TTC549 (cell line): ENCODE data around the gene CTBP2.

Experiments used
- FAIRE-seq: peaks from 2 replicates; lab custom pipeline; 2012; peaks lifted over from hg19 to GRCh38; lab: Jason Lieb, UNC

Gene CTBP2

DNA sequence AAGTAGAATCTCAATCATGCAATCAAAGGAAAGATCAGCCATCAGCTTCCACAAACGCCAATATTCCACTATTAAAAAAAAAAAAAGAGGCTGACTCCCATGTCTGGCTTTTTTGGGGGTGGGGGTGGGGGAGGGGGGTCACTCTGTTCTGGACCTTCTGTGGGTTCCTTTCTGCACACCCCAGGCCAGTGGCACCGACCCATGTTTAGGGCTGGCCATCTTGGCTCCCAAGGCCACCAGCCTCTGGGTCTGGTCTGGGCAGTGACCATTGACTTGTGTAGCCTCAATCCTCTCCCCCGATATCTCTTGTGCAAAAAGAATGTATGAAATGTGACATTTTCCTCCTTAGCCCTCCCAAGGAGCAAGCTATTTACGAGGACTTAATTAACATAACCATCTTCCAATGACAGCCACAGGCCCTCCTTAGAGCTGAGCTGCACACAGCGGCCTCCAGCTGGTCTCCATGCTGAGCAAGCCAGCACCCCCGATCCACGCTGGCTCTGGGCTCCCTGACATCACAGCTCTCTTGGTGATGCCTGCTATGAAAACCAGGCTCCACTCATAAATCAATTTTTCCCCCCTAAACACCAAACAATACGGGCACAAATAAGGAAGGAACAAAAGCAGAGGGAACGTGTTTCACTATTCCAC, 118.4 kb downstream of the CTBP2 start:
- FAIRE-seq: no peak

GRCh38 chr10:125039354-125039769, 121.0 kb downstream of the CTBP2 start:
- no peak for FAIRE-seq

GRCh38 chr10:125038637-125039036, 121.7 kb downstream of the CTBP2 start:
- no peak for FAIRE-seq

DNA sequence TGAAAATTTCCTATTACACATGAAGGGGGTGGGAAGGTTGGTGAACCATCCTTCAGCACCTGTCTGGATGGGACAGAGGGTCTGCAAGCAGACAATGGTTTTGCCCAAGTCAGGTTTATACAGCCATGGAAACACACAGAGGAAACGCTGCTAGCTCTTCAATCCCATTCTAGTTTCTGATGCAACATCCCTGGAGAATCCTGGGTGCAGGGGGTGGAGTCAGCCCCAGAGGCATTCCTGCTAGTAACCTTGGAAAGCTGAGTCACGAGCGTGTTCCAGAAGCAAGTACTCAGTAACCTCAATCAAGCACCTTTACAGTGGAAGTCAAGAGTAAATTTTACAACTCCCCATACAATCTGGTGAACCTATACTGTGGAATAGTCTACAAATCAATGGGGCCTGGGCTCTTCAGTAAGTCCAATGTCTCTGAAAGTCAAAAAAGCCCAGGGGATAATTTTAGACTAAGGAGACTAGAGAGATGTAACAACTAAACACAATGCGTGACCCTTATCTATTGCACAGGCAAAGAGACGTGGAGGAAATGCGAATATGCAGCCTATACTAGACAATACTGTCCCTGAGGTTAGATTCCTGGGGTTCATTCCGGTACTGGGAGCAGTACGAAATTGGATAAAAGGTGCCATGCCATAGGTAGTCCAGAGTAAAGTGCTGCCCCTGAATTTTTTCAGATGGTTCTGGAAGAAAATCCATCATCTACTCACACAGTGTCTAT, 123.1 kb downstream of the CTBP2 start:
- no peak for FAIRE-seq

GRCh38 chr10:125035588-125036295, 124.6 kb downstream of the CTBP2 start:
- FAIRE-seq: no peak

- no peak for FAIRE-seq
Observed at GRCh38 chr10:125035136-125035535, 125.2 kb downstream of the CTBP2 start.

- FAIRE-seq: no peak
Observed at GRCh38 chr10:125034675-125035074, 125.7 kb downstream of the CTBP2 start.

- FAIRE-seq: no peak
Observed at GRCh38 chr10:125033146-125033924, 127.0 kb downstream of the CTBP2 start.

- FAIRE-seq: no peak
Observed at GRCh38 chr10:125032474-125033020, 127.8 kb downstream of the CTBP2 start.

- FAIRE-seq: no peak
Observed at GRCh38 chr10:125030567-125031197, 129.7 kb downstream of the CTBP2 start.

GRCh38 chr10:125029584-125030242, 130.7 kb downstream of the CTBP2 start:
- FAIRE-seq: no peak

DNA sequence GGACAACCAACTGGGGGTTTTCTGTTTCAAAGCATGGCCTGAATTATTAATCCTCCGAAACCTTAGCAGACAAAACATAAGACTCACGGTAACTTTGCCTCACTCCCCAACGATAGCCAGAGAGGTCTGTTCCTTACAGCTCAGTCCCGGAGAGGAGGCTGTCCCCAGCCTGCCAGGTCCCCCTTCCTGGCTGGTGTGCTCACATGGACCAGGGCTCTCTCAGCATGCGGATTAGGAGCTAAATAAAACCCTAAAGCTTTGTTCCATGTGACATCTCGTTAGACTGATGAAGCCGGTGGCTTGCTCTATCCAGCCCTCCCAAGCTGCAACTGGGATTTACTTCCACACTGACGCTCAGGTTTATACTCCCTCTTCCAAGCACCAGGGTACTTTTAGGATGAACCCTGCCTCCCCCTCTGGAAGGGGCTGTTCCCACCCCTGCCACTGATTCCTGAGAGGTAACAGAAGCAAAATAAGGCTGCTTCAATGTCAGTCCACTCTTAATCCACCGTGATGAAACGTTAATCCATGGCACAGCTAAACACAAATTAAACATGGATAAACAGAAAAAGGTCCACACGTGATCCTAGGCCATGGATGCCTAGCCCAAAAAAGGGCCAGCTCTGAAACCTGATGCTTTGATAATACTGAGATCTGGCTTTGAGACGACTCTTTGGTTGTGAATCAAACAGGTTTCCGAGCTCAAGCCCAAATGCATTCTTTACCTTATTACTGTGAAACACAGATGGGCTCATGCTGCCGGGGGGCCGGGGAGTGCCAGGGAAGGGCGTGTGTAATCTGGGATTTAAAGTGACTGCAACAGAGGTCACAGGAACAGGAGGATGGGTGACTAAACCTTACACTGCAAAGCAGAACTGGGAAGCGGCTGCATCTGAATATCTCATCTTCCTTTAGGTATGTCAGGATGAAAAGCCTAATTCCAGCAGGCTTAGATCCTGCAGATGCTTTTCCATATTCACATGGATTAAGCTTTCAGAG, 132.2 kb downstream of the CTBP2 start:
- no peak for FAIRE-seq

DNA sequence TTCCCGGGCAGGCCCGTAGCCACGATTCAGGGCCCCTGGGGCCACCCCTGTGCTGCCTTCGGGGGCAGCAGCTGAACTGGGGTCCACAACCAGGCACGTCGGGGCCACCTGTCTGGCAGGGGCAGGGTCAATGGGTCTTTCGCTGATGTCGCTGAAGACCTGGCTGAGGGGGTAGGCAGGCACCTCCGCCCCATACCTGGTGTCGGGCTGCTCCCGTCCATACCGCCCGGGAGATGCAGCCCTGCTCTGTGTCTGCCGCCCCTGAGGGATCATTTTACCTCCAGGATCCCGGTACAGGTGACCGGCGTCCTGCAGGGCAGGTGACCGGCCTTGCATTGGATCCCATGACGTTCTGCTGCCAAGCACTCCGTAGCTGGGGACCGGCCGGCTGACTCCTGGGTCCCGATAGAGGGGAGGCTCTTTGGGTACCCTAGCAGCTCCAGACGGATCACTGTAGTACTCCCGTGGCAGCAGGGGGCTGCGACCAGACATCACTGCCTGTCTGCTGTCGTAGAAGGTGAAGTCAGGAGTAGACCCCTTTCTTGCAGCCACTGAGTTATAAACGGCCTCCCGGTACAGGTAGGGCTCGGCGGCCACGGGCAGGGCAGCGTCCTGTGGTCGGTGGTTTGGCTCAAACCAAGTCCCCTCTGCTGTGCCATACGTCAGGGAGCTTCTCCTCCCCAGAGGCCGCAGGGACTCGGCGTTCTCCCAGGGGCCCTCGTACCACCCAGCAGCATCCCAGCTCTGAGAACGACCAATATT, 133.2 kb downstream of the CTBP2 start:
- no peak for FAIRE-seq

DNA sequence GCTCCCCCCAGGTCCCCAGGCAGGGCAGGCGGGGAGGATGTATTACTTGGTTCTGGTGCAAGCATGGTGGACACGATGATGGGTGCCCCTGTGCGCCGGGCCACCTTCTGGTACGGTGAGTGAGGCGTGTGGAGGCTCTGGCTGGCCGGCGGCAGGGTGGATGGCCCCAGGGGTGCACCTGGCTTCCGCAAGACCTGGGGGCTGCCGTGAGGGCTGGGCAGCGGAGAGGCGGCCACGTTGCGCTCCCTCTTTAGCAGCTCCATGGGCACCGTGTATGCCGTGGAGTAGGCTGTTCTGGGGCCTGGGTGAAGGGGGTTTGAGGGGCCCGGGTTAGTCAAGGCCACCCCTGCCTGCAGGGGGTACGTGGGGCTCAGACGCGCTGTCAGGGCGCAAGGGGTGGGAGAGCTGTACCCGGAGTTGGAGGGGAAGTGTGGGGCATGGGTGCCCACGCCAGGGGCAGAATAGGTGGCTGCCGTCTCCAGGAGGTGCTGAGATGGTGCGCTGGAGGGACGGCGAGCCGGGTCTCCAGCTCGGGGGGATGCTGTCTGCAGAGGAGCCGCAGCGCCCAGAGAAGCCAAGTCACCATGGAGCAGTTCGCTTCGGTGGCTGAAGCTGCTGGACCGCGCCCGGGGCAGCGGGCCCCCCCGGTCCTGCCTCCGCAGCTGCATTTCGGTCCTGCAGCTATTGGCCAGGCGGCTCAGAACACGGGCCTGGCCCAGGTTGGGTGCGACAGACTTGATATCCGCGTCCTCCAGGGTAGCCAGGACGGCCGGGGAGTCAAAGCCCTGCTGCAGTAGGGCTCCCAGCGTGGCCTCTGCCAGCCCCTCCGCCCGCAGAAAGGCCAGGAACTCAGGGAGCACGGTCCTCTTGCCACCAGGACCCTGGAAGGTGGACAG, 134.1 kb downstream of the CTBP2 start:
- no peak for FAIRE-seq

DNA sequence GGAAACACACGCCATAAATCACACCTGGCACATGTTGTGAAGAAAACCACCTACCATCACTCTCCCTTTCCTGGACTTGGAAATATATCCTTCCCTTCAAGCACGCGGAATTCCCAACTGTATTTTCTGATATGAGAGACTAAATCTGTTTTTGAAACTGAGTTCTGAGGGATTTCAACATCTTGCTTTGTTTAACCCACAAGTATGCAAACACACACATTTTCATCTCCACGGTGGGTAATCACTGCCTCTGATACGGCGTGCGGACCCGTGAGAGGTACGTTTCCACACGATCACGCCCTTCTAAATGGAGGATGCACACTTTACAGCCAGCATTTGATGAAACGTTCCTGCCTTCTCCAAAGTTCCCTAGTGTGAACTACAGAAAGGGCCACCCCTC, 135.0 kb downstream of the CTBP2 start:
- no peak for FAIRE-seq

DNA sequence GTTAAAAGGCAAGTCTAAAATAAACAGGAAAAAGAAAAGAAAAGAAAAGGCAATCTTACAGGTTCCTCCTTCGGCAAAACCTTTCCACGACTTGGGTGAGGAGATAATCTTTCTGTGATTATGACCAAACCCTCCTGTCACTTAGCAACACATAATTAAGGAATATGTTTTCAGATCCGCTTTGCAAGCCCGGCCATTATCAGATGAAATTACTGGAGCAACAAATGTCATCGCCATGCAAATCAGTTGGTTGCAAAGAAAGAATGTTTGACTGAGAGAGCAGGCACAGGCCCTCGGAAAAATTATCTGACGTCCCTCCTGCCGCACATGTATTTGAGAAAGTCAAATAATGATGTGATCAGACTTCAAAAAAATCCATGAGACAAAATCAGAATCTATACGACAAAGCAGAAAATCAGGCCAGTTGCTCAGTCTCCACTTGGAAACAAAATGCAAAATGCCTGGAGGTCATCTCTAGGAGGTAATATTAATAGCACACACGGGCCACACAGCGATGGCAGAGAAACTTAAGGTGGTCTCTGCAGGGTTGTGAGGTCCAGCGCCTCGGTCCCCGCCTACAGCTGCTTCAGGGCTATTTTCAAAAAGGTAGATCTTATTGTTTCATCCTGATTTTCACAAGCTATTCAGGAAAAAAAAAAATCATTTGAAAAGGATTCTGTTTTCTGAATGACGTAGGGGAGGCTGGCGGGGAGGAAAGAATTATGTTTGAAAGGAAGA, 135.7 kb downstream of the CTBP2 start:
- FAIRE-seq: no peak

DNA sequence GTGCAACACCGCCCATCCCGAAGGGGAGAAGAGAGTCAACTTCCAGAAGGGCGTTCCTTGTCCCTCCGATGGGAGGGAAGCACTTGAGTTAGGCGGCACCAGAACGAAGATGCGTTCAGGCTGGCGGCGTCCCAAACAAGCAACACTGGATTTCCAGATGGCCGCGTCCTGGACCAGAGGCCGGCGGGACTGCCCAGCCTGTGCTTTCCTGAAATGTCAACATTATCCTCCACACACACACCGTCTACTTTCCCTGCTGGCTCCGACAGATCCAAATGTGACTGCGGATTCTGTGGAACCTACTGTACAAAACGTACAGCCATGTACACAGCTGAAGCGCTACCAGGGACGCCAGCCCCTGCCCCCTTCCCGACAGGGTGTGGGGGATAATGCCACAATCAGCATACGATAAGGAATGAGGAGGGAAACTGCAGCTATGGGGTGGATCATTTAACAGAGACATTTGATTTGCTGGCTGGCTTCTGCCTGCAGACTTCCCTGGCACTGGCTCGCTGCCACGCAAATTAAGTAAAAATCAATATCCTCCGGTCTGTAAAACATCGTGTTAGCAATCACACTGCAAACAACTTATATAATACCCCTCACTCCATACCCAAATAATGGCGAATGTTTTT, 136.4 kb downstream of the CTBP2 start:
- FAIRE-seq: no peak
